Activated CD4-positive, alpha-beta T cell treated with anti-CD3 and anti-CD28 coated beads, Interleukin-2, amount 50 U/mL, for 1 hour (primary cell): ENCODE measurements around the gene OR5K2.

Source experiments
- DNase-seq: peaks from one replicate; pipeline ENCODE4 v3.0.0-alpha.2; 2020

OR5K2 gene

GRCh38 chr3:98525494-98525893 lies 28.0 kb downstream of the OR5K2 start:
- no peak for DNase-seq

- DNase-seq, result no peak
Measured at GRCh38 chr3:98528474-98529346, 31.2 kb downstream of the OR5K2 start.

GRCh38 chr3:98529856-98530459 lies 32.5 kb downstream of the OR5K2 start:
- no peak for DNase-seq

- DNase-seq, result no peak
Measured at GRCh38 chr3:98530676-98531075, 33.2 kb downstream of the OR5K2 start.

GRCh38 chr3:98531622-98532274 lies 34.3 kb downstream of the OR5K2 start, which contains the start of gene GPR15:
TSS of gene GPR15 (plus strand) at chr3:98531978. CDS start at chr3:98532034, 56 bp downstream.
- no peak for DNase-seq

GRCh38 chr3:98532275-98532637 lies 34.8 kb downstream of the OR5K2 start:
- no peak for DNase-seq

GRCh38 chr3:98532709-98533571 lies 35.5 kb downstream of the OR5K2 start:
- no peak for DNase-seq

GRCh38 chr3:98534168-98534567 lies 36.7 kb downstream of the OR5K2 start:
- no peak for DNase-seq

- DNase-seq, result no peak
Measured at GRCh38 chr3:98534734-98535133, 37.3 kb downstream of the OR5K2 start.

- no peak for DNase-seq
Measured at GRCh38 chr3:98536456-98537017, 39.1 kb downstream of the OR5K2 start.

- no peak for DNase-seq
Measured at GRCh38 chr3:98540346-98540745, 42.9 kb downstream of the OR5K2 start.

GRCh38 chr3:98541695-98542094 lies 44.2 kb downstream of the OR5K2 start:
- no peak for DNase-seq

GRCh38 chr3:98542623-98543022 lies 45.1 kb downstream of the OR5K2 start:
- DNase-seq, result no peak

- no peak for DNase-seq
Measured at GRCh38 chr3:98545940-98546339, 48.5 kb downstream of the OR5K2 start.
